Uterus (tissue), 4 donors: ENCODE data around the gene SLC22A17. TPM values are rescaled to one million over a fixed set of nuclear protein-coding genes. Genes with fewer than 3 reads are reported as not detected.

Experiments used
- DNase-seq, 2 donors: peaks; one replicate each; pipeline ENCODE4 v3.0.0-alpha.2; 2019 to 2020
- H3K27ac ChIP-seq, 2 donors: fragments of 200-600 bp; sonication (generic); 1 replicate in 1 of 2; 2 replicates in 1 of 2; pipeline ENCODE4 v1.5.1; 2016 to 2018
- H3K27me3 ChIP-seq, 2 donors: fragments of 200-600 bp; sonication (generic); one replicate each; pipeline ENCODE4 v1.5.1; 2018 to 2019; ENCODE audit warnings: control low read depth in 1 of 2
- H3K36me3 ChIP-seq, 2 donors: fragments of 200-600 bp; sonication (generic); one replicate each; pipeline ENCODE4 v1.5.1; 2019; ENCODE audit warnings: control low read depth in 1 of 2
- H3K4me1 ChIP-seq, 2 donors: fragments of 200-600 bp; sonication (generic); one replicate each; pipeline ENCODE4 v1.5.1; 2018 to 2019; ENCODE audit warnings: control low read depth in 1 of 2
- H3K4me3 ChIP-seq, 2 donors: fragments of 200-600 bp; sonication (generic); 1 replicate in 1 of 2; 2 replicates in 1 of 2; pipeline ENCODE4 v1.5.1; 2018 to 2019; ENCODE audit warnings: mild to moderate bottlenecking in 1 of 2
- H3K9me3 ChIP-seq, 2 donors: fragments of 200-600 bp; sonication (generic); one replicate each; pipeline ENCODE4 v1.5.1; 2019; ENCODE audit warnings: control low read depth in 1 of 2
- POLR2A ChIP-seq, 2 donors: fragments of 450-650 bp; IDR thresholded peaks; one replicate each; pipeline ENCODE4 v1.6.1; 2016; ENCODE audit warnings: antibody characterized with exemption in 2 of 2, mild to moderate bottlenecking in 1 of 2, moderate library complexity in 1 of 2
- intact Hi-C: fragments of 100-400 bp; cut with DNase I; formaldehyde crosslinking; loops from one replicate; pipeline ENCODE4 v1.15.1; 2023; ENCODE audit warnings: low total_unique reads
- total RNA-seq, 4 donors: library from RNA; depleted of rRNA in 3 of 4; stranded (reverse); fragments of >200 nt in 3 of 4; gene quantifications; one replicate each; pipeline versions ENCODE4 v1.1.0 to v1.2.4, GENCODE V29; 2014 to 2023
- TF ChIP-seq, protein P1 (sequence below), 4 experiments: fragments of 200-600 bp in 2 of 4; fragments of 450-650 bp in 2 of 4; sonication (generic) in 2 of 4; IDR thresholded peaks; one replicate each; pipeline ENCODE4 v1.5.1; 2016 to 2019; ENCODE audit warnings: antibody characterized with exemption in 4 of 4, mild to moderate bottlenecking in 2 of 4, moderate library complexity in 1 of 4
- donor health status: DM: yes; HTN: yes; CAD: no.

Gene SLC22A17
- total RNA-seq, 4 donors from 2014 or later = 30.6 to 49.4 (median 41.7) TPM

DNA sequence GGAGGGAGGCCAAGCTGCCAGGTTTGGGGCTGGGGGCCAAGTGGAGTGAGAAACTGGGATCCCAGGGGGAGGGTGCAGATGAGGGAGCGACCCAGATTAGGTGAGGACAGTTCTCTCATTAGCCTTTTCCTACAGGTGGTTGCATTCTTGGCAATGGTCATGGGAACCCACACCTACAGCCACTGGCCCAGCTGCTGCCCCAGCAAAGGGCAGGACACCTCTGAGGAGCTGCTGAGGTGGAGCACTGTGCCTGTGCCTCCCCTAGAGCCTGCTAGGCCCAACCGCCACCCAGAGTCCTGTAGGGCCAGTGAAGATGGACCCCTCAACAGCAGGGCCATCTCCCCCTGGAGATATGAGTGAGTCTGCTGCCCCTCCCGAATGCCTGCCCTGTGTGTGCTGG is 20.4 kb upstream of the SLC22A17 start:
- TF ChIP-seq, protein P1, sequence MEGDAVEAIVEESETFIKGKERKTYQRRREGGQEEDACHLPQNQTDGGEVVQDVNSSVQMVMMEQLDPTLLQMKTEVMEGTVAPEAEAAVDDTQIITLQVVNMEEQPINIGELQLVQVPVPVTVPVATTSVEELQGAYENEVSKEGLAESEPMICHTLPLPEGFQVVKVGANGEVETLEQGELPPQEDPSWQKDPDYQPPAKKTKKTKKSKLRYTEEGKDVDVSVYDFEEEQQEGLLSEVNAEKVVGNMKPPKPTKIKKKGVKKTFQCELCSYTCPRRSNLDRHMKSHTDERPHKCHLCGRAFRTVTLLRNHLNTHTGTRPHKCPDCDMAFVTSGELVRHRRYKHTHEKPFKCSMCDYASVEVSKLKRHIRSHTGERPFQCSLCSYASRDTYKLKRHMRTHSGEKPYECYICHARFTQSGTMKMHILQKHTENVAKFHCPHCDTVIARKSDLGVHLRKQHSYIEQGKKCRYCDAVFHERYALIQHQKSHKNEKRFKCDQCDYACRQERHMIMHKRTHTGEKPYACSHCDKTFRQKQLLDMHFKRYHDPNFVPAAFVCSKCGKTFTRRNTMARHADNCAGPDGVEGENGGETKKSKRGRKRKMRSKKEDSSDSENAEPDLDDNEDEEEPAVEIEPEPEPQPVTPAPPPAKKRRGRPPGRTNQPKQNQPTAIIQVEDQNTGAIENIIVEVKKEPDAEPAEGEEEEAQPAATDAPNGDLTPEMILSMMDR (IDR thresholded peaks at IDR 0.05) = no peak
- no peak for TF ChIP-seq POLR2A (IDR thresholded peaks at IDR 0.05)
- intact Hi-C loops = no loop called here
- no peak for DNase-seq
- H3K27me3 ChIP-seq = no peaks in the 10 kb centered on the region
- no peak overlapping the region for H3K27ac ChIP-seq
- H3K4me3 ChIP-seq = no peak overlapping the region
- H3K36me3 ChIP-seq = no peaks in the 10 kb centered on the region
- H3K4me1 ChIP-seq = no peaks in the 10 kb centered on the region
- H3K9me3 ChIP-seq = no peaks in the 10 kb centered on the region

DNA sequence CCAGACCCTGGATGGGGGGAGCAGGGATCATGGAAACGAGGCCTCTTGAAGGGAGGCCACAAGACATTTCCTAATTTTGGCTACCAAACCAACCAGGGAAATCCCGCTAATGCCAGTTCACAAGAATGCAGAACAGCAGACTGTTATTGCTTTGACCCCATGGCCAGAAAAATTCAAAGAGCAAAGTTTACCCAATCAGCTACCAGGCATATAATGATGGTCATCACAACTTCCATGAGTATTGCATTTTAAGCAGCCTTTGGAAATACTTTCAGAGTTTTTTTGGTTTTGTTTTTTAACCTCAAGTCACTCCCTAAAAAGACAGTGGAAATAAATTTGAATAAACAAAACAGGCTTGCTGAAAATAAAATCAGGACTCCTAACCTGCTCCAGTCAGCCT is 19.8 kb upstream of the SLC22A17 start, which contains the start of gene IL25:
IL25 (plus strand) TSS at position 301 of the 400 bp plus-strand sequence.
- no peaks in the 10 kb centered on the region for H3K27me3 ChIP-seq
- H3K9me3 ChIP-seq = no peaks in the 10 kb centered on the region
- intact Hi-C loops = no loop called here
- TF ChIP-seq POLR2A (IDR thresholded peaks at IDR 0.05) = no peak
- H3K27ac ChIP-seq = no peak within 1 kb of the TSS
- no peak within 1 kb of the TSS for H3K4me3 ChIP-seq
- H3K36me3 ChIP-seq = no peaks in the 10 kb centered on the region
- no peak for DNase-seq
- no peaks in the 10 kb centered on the region for H3K4me1 ChIP-seq

DNA sequence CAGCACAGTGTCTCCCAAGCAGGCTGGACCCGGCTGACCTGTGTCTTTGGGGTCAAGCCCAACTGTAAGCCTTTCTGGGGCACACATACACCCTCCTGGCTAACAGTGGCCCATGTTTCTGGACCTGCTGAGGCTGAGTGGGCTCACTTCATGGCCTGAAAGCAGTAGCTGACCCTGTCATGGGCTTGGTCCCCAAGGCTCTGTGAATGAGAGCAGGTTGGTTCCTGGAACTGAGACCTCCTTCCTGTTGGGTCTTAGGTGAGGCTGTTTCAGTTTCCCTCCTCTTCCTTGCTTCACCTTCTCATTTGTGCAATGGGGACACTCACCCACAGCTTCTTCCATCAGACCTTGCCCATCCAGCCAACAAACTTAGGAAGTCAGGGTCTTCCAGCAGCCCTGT is 19.2 kb upstream of the SLC22A17 start:
- no peak for DNase-seq
- H3K36me3 ChIP-seq = no peaks in the 10 kb centered on the region
- no peak for TF ChIP-seq POLR2A (IDR thresholded peaks at IDR 0.05)
- TF ChIP-seq, protein P1 (IDR thresholded peaks at IDR 0.05) = no peak
- H3K27ac ChIP-seq = no peak overlapping the region
- H3K4me3 ChIP-seq = no peak overlapping the region
- no peaks in the 10 kb centered on the region for H3K4me1 ChIP-seq
- intact Hi-C loops = no loop called here
- H3K9me3 ChIP-seq = no peaks in the 10 kb centered on the region
- H3K27me3 ChIP-seq = no peaks in the 10 kb centered on the region

DNA sequence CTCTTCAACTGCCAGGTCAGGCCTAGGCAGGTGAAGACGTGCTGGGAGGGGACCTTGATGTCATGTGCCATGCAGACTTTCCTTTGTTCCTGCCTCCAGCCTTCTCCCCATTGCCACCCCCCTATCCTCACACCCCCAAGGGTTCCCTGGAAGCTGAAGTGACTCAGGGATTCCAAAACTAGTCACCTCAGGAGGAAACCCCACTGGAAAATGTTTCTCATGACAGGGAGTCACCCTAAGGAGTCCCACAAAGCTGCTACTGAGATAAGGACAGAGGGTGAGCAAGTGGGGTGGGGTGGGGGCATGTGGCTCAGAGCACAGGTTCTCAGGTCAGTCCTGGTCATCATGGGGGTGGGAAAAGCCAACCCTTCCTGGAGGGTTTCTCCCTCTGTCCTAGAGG is 17.5 kb upstream of the SLC22A17 start:
- Histone ChIP-seq H3K4me3 (no peak overlapping the region), H3K27ac (no peak overlapping the region), H3K4me1 (no peaks in the 10 kb centered on the region), H3K27me3 (no peaks in the 10 kb centered on the region), H3K9me3 (no peaks in the 10 kb centered on the region), H3K36me3 (no peaks in the 10 kb centered on the region)
- intact Hi-C loops = no loop called here
- TF ChIP-seq POLR2A (IDR thresholded peaks at IDR 0.05) = no peak
- TF ChIP-seq, protein P1 (IDR thresholded peaks at IDR 0.05) = no peak
- DNase-seq = no peak

DNA sequence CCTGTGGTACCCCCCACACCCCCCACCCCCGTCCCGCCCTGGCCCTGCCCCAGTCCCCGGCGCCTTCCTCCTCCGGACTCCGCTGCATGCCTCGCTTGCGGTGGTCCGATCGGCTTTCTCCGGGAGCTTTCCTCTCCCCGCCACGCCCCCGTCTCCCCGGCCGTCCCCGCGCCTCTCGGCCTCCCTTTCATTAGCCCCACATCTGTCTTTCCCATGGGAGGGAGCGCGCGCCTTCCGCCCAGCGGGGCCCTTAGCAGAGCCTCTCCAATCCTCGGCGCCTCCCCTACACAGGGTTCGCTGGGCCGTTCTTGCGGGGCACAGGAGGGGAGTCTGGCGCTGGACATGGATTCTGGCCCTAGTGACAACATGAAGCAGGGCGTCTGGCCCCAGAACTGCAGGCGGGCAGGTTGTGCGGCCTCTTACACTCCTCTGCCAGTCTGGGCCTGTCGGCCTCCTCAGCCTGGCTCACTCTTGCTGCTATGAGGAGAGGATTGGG is 13.8 kb upstream of the SLC22A17 start:
- peak; percentile 83 for DNase-seq
- intact Hi-C loops = no loop called here
- TF ChIP-seq, protein P1 (IDR thresholded peaks at IDR 0.05) = peak in 1 of 4 experiments; percentile 14
- TF ChIP-seq POLR2A (IDR thresholded peaks at IDR 0.05) = no peak
- Histone ChIP-seq H3K4me1 (peaks cover 0 to 7% of the 10 kb centered on the region in 2 donors), H3K9me3 (no peaks in the 10 kb centered on the region), H3K36me3 (no peaks in the 10 kb centered on the region), H3K4me3 (peak overlapping the region; percentile 60 to 68), H3K27me3 (no peaks in the 10 kb centered on the region), H3K27ac (peak overlapping the region; percentile 97 to 98)
